NCI-H2196 (cell line): ENCODE results near the gene GGTA1.
A peak's percentile ranks its signal among the peaks of the same experiment; 100 is the strongest.

Experiments
- DNase-seq: peaks from one replicate; lab custom pipeline; 2025; ENCODE audit not compliant: unreplicated experiment; lab: John Stamatoyannopoulos, UW

GGTA1 gene

DNA sequence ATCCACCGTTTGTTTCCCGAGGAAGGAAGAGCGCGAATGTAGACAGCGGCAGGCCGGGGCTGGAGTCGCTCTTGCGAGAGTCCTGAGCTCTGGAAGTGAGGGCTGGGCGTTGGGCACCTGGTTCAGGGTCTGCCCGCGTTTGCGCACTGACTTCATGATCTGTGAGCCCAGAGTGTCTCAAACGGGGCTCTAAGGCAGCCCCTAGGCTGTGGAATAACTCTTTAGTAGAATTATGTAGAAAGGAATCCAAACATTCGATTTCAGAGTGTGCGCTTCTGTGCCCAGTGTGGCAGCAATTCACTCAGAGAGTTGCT, 478 bp upstream of the GGTA1 start:
- no peak for DNase-seq

- DNase-seq = no peak
These were observed 542 bp downstream of the GGTA1 start for GRCh38 chr9:121499177-121499426.

GRCh38 chr9:121498487-121499176, 1.0 kb downstream of the GGTA1 start:
- no peak for DNase-seq

GRCh38 chr9:121498150-121498486, 1.5 kb downstream of the GGTA1 start:
- peak; percentile 80 for DNase-seq

- DNase-seq = no peak
These were observed 3.7 kb downstream of the GGTA1 start for GRCh38 chr9:121495976-121496375.

DNA sequence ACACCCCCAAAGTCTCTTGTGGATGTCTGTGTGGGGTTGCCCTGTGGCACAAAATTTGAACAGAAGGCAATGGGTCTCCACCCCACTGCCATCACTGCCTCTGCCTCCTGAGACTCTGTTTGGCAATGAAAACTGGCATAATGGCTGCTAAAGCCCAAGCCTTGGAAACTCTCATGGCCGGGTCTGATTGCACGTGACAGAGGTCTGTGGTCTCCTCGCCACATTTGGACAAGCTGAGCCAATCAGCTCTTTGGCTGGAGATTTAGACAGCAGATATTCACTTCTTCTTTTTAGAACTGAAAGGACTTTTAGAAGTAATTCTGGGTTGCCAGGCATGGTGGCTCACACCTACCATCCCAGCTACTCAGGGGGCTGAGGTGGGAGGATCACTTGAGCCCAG, 5.5 kb downstream of the GGTA1 start:
- no peak for DNase-seq

GRCh38 chr9:121491111-121491510, 8.5 kb downstream of the GGTA1 start:
- DNase-seq = no peak

DNA sequence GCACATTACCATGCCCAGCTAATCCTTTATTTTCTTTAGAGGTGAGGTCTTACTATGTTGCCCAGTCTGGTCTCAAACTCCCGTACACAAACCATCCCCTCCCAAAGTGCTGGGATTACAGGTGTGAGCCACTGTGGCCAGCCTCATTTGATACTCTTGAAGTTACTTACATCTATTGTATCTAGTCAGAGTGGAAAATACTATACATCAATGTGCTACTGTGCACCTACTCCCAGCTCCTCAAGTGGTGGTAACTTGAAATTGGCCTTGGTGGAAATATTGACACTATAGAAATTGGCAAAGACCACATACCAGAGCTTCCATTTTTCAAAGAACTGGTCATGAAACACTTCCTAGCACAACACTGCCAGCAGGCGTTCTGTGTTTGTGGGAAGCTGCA, 10.3 kb downstream of the GGTA1 start:
- DNase-seq = no peak

GRCh38 chr9:121486043-121486442, 13.6 kb downstream of the GGTA1 start:
- no peak for DNase-seq

GRCh38 chr9:121485623-121486022, 14.0 kb downstream of the GGTA1 start:
- no peak for DNase-seq

DNA sequence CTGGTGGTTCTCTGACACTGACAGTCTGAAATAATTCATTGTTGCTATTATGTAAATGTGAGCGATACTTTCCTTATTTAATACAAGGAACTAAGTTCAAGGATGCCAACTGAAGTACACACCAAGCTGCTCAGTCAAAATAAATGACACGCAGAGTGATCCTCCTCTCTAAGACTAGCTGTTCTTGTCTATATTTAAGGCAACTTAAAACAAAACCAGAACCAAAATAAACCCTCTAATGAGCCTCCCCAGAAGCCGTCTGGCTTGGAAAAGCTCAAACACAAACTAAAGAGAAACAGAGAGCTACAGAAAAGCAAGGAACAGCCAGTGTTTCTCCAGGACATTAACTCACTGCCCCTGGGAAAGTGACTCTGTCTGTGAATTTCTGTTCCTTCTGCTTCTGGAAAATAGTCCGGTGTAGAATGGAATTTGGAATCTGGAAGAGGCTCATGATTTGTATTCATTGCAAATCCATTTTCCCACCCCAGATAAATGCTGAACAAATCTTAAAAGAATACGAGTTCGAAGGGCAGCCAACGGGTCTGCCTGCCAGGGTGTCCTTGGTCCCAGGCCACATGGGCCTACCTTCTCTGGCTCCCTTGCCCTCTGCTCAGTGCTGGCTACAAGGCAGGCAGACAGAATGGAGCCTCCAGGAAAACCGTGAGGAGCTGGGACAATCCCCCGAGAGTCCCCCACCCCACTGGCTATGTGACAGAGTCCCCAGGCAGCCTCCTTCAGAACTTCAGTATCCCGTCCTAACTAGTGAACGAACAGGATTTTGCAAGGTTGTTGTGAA, 14.8 kb downstream of the GGTA1 start:
- DNase-seq = no peak

DNA sequence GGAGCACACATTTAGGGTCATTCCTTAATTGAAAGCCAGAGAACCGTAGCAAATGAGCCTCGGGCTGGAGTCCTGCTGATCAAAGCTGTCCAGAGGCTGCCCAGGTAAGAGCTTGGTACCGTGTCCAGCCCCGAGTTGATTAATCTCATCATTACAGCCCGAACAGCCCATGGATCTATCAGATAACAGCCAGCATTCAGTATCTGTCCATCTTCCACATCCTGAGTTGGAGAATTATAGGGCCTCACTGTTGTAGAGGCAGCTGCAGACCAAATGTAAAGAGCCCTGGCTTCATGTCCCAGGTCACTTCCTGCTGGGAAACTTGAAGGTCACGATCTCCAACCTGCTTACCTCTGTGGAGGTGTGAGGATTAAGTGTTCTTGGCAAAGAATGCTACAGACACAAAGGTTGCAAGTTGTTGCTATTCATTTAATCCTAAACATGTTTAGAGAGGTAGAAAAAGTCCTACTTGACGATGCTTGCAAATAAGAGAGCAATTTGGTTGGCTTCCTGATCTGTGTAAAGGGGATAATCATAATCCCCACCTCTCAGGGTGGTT, 16.1 kb downstream of the GGTA1 start:
- no peak for DNase-seq

GRCh38 chr9:121483049-121483448, 16.6 kb downstream of the GGTA1 start:
- peak; percentile 57 for DNase-seq

DNA sequence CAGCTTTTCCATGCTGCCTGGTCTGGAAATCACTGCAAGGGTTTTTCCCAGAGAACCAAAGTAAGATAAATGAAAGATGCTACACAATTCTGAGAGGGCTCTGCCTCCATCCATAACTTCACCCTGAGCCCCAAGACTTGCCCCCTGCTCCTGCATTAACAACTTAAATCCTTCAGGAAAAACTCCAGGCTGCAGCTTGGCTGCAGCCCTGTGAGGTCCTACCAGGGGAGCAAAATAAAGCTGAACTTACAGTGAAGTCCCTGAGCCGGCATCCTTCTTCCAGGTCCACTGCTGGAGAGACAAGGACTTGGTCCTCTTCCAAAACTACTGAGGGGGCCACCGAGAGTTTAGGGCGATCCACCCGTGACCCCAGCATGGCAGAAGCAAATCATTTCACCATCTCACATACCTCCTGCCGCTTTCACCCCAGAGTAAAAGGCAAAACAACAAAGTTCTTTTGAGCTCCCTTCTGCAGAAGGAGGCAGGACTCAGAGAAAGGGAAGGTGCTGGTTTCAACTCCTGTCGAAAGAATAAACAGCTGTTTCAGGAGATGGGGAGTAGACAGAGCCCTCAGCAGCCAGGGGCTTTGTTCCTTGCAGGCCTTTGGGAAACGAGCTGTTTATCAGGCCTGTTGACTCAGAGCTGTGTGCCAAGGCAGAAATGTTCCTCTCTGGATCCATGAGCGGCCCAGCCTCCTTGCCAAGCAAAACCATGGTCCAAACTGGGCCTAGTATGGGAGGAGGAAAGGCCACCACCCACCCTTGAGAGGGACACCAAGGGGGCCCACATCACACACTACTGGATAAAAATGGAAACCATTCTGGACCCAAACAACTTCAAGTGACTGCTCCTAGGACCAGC, 20.6 kb downstream of the GGTA1 start:
- DNase-seq = no peak

- no peak for DNase-seq
These were observed 23.5 kb downstream of the GGTA1 start for GRCh38 chr9:121476156-121476555.

DNA sequence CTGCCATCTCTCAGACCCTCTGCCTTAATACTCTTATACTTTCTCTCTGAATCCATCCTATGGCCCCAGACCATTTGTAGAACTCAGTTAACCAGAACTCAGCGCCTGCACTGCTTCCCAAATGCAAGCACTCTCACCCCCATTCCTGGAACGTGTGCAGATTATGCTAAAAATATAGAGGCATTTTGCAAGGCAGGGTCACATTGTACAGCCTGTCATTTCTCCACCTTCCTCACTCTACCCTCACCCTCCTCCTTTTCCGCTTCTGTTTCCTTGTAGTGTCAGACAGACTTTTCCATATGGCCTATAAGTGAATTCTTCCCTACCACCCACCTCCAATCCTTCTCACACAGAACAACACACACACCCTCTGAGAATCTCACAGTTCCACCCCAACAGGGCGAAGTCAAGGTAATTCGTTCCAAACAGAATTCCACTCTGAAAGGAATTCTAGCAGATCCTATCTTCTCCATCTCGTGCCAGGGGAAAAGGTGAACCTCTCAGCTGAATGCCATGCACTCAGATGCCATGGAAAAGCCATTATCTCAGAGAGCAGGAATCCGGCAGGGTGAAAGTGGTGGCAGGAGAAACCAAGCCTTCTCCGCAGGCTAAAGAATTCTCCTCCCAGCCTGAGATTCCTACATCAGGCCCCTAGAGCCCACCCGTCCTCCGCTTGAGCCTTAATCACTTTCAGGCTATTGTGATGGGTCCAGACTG, 25.3 kb downstream of the GGTA1 start:
- no peak for DNase-seq

- no peak for DNase-seq
These were observed 26.4 kb downstream of the GGTA1 start for GRCh38 chr9:121473229-121473628.

- DNase-seq = no peak
These were observed 27.2 kb downstream of the GGTA1 start for GRCh38 chr9:121472446-121472845.

DNA sequence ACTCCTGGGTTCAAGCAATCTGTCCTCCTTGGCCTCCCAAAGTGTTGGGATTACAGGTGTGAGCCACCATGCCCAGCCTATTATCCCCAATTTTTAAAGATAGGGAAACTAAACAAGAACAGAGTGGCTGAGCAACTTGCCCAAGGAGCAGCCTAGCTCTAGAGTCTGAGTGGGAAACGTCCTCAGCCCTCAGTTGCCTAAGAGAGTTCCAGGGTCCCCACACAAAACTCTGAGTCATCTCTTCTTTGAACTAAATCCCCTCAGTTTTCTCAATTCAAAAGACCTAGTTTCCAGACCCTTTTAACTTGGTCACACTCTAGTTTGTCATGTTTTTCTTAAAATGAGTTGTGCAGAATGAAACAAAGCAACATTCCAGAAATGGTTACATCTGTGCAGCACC, 33.5 kb downstream of the GGTA1 start:
- no peak for DNase-seq

- DNase-seq = no peak
These were observed 34.7 kb downstream of the GGTA1 start for GRCh38 chr9:121464968-121465367.
